Glutamatergic neuron (in vitro differentiated cells): ENCODE measurements around the gene CASP8AP2. TPM values are rescaled to one million over a fixed set of nuclear protein-coding genes. Genes with fewer than 3 reads are reported as not detected.

Experiments used
- DNase-seq: peaks from one replicate; pipeline ENCODE4 v3.0.0; 2022
- H3K27ac Mint-ChIP-seq: one replicate; pipeline ENCODE4 v1.8.0; 2020; ENCODE audit warnings: mild to moderate bottlenecking, mixed read lengths, inconsistent platforms; ENCODE audit not compliant: unreplicated experiment
- H3K27me3 Mint-ChIP-seq: one replicate; pipeline ENCODE4 v1.8.0; 2020; ENCODE audit warnings: mild to moderate bottlenecking, moderate library complexity, mixed read lengths, inconsistent platforms; ENCODE audit not compliant: unreplicated experiment
- H3K36me3 Mint-ChIP-seq: one replicate; pipeline ENCODE4 v1.8.0; 2020; ENCODE audit warnings: mild to moderate bottlenecking, mixed read lengths, inconsistent platforms; ENCODE audit not compliant: unreplicated experiment
- H3K4me1 Mint-ChIP-seq: one replicate; pipeline ENCODE4 v1.8.0; 2020; ENCODE audit warnings: mild to moderate bottlenecking, low read depth, mixed read lengths, inconsistent platforms; ENCODE audit not compliant: unreplicated experiment
- H3K4me3 Mint-ChIP-seq: one replicate; pipeline ENCODE4 v1.8.0; 2020; ENCODE audit warnings: mild to moderate bottlenecking, mixed read lengths, inconsistent platforms; ENCODE audit not compliant: unreplicated experiment
- H3K9me3 Mint-ChIP-seq: one replicate; pipeline ENCODE4 v1.8.0; 2020; ENCODE audit warnings: mild to moderate bottlenecking, moderate library complexity, mixed read lengths, inconsistent platforms; ENCODE audit not compliant: unreplicated experiment
- CTCF ChIP-seq: fragments of 200-600 bp; sonication (generic); IDR thresholded peaks from one replicate; pipeline ENCODE4 v1.5.0; 2021; ENCODE audit not compliant: partially characterized antibody, unreplicated experiment
- total RNA-seq: library from RNA; stranded (reverse); fragmentation: NEBNext Ultra II Directional; extraction: Animal tissue kit (Norgen Biotek cat#: 25700); gene quantifications from one replicate; pipeline ENCODE4 v1.2.1, GENCODE V29; 2021; ENCODE audit not compliant: unreplicated experiment

CASP8AP2 gene
- total RNA-seq, 1 donor from 2014 or later: 20.3 TPM

- no peaks in the 10 kb centered on the region for H3K27me3 Mint-ChIP-seq
- TF ChIP-seq CTCF: no peak
- H3K4me1 Mint-ChIP-seq: no peaks in the 10 kb centered on the region
- H3K36me3 Mint-ChIP-seq: peaks cover 6% of the 10 kb centered on the region
- no peak overlapping the region for H3K27ac Mint-ChIP-seq
- H3K9me3 Mint-ChIP-seq: peaks cover 3% of the 10 kb centered on the region
- no peak overlapping the region for H3K4me3 Mint-ChIP-seq
- DNase-seq: no peak
These were observed 32.6 kb downstream of the CASP8AP2 start for GRCh38 chr6:89862273-89862672.

GRCh38 chr6:89862698-89863097, 33.0 kb downstream of the CASP8AP2 start:
- TF ChIP-seq CTCF: no peak
- Mint-ChIP-seq H3K4me1 (no peaks in the 10 kb centered on the region), H3K9me3 (peaks cover 3% of the 10 kb centered on the region), H3K27ac (no peak overlapping the region), H3K4me3 (no peak overlapping the region), H3K27me3 (no peaks in the 10 kb centered on the region), H3K36me3 (peaks cover 7% of the 10 kb centered on the region)
- no peak for DNase-seq

- no peaks in the 10 kb centered on the region for H3K27me3 Mint-ChIP-seq
- peaks cover 3% of the 10 kb centered on the region for H3K9me3 Mint-ChIP-seq
- DNase-seq: no peak
- H3K36me3 Mint-ChIP-seq: peaks cover 15% of the 10 kb centered on the region
- H3K27ac Mint-ChIP-seq: no peak overlapping the region
- H3K4me3 Mint-ChIP-seq: no peak overlapping the region
- no peak for TF ChIP-seq CTCF
- H3K4me1 Mint-ChIP-seq: no peaks in the 10 kb centered on the region
These were observed 36.5 kb downstream of the CASP8AP2 start for GRCh38 chr6:89866024-89866678.

- DNase-seq: no peak
- no peaks in the 10 kb centered on the region for H3K9me3 Mint-ChIP-seq
- peaks cover 1% of the 10 kb centered on the region for H3K27me3 Mint-ChIP-seq
- no peaks in the 10 kb centered on the region for H3K36me3 Mint-ChIP-seq
- no peak for TF ChIP-seq CTCF
- no peaks in the 10 kb centered on the region for H3K4me1 Mint-ChIP-seq
- H3K4me3 Mint-ChIP-seq: no peak overlapping the region
- no peak overlapping the region for H3K27ac Mint-ChIP-seq
These were observed 44.0 kb downstream of the CASP8AP2 start for GRCh38 chr6:89873721-89874120.

GRCh38 chr6:89874438-89874837, 44.8 kb downstream of the CASP8AP2 start:
- Mint-ChIP-seq H3K4me1 (no peaks in the 10 kb centered on the region), H3K27me3 (peaks cover 1% of the 10 kb centered on the region), H3K9me3 (no peaks in the 10 kb centered on the region), H3K36me3 (no peaks in the 10 kb centered on the region), H3K4me3 (no peak overlapping the region), H3K27ac (no peak overlapping the region)
- DNase-seq: no peak
- no peak for TF ChIP-seq CTCF
